Measurements from ENCODE around the gene MICU1.

MICU1 gene

GRCh38 chr10:72320676-72321247 is 305.1 kb downstream of the MICU1 start:
- in situ Hi-C loops (cut with MboI; ENCODE audit: low sequenced_read_pairs), result no loop called here

GRCh38 chr10:72319416-72320254 is 306.2 kb downstream of the MICU1 start:
- in situ Hi-C loops (cut with MboI; ENCODE audit: low sequenced_read_pairs), result no loop called here

GRCh38 chr10:72318418-72319262 is 307.2 kb downstream of the MICU1 start:
- in situ Hi-C loops (cut with MboI; ENCODE audit: low sequenced_read_pairs), result no loop called here

Data from HL-60/S4 (cell line).